CD4-positive, alpha-beta T cell treated with Interleukin-2 at 100 ng/mL for 4 hours (primary cell): ENCODE data around the gene ANKMY1.
A peak's percentile ranks its signal among the peaks of the same experiment; 100 is the strongest.

Experiments used
- DNase-seq: peaks from one replicate; pipeline ENCODE4 v3.0.0-alpha.2; 2020; ENCODE audit warnings: low spot score

ANKMY1 gene

DNA sequence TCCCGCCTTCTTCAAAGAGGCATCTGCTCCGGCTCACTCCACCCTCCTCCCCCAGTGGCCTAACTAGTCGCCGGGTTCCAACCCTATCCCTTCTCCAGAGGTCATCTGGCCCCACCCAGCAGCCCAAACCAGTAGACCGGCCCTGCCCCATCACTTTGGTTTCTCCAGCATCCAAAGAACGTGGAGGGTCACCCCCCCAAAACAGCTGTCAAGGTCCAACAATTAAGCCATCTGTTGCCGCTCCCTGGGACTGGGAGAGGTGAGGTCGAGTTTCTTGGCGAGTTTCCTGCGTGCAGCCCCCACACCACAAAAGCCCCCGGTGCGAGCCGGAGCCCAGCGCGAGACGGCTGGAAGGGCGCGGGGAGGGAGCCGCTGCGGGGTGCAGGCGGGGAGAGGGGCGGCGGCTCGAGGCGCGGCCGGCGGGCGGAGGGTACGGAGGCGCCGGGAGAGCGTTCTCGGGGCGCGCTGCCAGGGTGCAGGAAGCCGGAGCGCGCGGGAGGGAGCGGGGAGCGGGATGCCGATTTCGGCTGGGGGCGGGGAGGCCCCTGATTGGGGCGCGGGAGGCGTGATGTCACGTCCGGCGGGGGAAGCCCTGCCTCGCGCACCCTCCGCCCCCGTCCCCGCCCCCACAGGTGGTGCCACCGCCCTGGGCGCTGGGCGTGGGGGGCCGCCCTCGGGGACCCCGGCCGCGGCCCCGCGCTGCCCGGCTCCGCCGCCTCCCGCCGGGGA is 122.9 kb downstream of the ANKMY1 start:
- peak; percentile 90 for DNase-seq

DNA sequence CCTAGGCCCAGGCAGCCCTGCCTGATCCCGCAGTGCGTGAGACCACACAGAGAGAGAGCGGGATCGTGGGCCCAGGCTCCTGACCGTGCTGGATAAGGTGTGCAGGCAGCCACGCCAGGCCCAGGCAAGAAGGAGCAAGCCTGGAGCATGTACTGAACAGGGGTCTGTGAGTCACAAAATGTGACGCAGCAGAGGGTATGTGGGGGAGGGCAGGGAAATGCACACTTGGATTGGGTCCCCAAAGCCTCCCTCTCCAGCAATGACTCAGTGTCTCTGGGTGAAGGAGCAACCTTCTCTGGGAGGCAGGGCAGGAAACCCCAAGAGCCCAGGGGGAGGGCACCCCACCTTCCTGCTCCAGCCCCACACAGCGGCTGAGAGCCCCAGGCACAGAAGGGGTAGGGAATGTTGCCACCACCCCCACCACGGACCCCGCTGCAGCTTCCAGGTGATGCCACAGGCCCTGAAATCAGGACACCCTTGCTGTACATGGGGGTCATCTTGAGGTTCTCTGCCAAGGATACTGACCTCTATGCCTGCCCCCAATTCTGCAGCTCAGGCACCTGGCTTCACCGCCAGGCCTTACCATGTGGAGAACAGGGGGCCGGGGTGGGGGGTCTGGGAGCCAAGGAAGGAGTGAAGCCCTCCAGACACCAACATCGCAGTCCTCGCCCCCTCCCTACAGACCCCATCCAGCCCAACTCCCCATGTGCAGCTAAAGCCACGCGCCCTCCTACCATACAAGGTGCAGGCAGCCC is 123.6 kb downstream of the ANKMY1 start:
- DNase-seq: no peak

DNA sequence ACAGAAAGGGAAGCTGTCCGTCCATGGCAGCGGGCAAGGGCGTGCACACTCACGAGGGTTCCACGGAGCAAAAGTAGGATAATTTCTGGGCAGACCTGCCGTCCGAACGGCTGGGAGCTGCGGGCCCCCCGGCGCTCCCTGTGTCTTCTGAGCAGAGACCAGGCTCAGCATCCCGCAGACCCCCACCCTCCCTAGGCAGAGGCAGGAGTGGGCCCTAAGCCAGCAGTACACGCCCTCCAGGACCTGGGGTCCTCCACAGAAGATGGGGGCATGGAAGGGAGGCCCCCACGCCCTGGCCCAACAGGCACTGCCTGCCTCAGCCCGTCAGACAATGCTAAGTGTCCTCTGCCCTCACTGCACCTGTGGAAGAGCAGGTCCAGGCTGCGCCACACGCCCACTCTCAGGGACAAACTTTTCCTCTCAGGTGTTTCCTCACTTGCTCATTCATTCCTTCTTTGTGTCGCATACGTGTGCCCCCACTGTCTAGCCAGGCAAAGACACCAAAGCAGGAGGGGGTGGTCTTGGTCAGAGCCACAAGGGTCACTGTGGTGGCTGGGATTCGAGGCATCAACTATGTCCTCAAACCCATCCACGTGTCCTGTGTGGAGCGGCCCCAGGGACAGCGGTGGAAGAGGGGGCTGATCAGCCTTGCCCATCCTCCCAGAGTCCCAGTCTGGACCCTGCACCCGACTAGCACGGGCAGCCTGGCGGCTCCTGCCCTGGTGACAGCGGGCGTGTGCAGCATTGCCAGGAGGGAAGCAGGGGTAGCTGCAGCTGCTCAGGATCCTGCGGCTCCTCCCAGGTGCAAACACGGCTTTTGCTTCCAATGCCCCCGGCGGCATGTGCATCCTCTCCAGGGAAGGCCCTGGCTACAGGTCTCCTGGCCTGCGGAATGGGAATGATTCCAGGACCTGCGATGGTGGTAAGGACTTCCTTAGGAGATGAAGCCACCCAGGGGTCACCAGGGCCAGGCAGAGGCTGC is 124.7 kb downstream of the ANKMY1 start:
- no peak for DNase-seq

DNA sequence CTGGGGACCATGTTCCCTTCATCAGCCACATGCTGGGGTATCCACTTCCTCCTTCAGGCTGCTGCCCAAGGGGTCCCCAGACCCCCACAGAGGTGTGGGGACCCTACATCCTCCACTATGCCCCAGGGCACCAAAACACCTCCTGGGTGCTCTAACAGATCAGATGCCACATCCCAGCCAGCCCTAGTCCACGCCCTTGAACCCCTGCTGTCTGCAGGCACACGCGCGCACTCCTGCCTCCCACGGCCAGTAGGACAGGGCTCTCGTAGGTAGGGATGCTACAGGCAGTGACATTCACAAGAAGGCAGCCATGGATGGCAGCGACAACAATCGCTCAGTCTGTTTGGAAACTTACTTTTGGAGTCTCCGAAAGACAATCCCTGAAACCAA is 125.4 kb downstream of the ANKMY1 start:
- DNase-seq: no peak

DNA sequence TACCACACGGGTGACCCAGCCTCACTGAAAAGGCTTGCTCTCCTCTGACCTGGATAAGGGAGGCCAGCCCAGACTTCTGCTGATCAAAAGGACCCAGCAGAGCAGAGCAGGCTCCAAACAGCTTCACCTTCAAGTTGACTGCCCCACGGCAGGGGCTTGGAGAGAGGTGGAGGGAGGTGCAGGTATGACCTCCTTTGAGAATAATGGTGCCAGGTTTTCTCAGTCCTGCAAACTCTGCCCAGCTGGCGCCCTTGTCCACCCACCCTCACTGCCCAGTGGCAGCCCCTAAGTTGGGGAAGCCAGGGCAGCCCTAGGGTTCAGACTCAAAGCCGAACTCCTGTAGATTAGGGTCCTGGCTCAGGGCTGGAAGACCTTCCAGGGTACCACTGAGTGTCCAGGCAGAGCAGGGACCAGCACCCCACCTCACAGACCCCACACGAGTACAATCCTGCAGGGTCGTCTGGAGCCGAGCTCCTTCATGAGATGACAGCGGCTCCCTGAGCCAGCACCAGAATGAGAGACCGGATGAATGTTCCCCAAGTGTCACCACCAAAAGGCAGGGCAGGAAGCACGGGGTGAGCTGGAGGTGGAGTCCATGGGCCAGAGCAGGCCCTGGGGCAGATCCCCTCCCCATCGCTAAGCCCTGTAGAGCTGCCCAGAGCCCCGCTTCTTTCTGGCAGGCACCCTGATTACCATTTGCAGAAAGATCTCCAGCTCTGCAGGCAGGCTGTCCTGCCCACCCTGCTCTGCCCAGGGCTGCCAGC is 125.9 kb downstream of the ANKMY1 start:
- no peak for DNase-seq

DNA sequence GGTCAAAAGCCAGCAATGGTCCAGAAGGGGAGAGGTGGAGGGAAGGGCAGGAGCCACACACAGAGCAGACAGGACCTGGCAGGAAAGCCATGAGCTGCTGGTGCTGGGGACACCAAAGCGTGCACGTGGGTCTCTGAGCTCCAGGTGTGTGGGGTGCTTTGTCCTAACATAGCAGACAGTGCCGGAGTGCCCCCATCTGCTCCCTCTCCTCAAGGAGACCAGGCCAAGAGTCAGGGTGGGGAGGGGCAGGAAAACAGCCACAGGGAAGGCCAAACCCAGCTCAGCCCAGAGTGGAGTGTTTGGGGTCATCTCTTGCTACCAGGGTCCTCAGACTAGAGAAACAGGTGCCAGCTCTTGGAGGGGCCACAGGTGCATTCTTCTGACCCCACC is 126.5 kb downstream of the ANKMY1 start:
- DNase-seq: no peak

DNA sequence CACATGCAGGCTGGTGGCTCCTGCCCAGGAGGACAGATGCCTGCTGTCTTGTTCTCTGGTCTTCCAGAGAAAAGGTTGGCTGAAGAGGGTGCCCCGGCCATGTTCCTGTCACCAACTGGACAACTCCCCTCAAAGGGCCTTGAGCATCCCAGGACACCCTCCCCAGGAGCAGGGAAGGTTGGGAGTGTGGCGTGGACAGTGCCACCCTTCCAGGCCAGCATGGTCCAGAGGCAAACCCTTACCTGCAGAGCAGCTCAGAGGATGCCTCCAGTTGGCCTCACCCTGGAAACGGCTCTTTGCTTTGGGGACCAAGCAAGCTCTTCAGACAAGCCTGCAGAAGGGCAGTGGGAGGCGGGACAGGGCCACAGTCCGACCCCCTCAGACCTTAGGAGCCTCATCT is 127.2 kb downstream of the ANKMY1 start:
- DNase-seq: no peak

DNA sequence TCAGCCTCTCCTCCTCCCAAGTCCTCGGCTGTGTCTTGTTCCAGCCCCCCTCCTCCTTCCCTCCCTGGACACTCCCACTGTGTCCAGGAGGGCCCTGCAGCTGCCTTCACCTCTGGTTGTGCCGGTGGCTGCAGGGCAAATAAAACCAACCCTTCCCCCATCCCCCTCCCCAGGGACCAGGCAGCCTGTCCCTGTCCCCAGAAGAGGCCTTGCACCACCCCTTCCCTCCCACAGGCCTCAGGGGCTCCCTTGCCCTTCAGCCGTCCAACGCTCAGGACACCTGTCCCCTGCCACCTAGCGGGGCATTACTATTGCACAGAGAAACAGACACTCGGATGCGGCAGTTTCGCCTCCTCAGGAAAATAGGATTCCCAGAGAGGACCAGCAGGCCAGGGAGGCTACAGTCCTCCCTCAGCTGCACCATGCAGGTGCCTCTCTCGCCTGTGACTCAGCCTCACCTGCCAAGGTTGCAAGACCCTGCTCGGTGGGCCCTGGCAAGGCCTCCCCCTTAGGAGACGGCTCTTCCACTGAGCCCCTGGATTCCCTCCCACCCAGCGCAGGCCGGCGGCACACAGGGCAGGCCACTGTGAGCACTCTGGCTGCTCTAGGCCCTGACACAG is 127.8 kb downstream of the ANKMY1 start:
- DNase-seq: no peak
